HFFc6 (cell line): ENCODE measurements around the gene RHBG. TPM values are rescaled to one million over a fixed set of nuclear protein-coding genes. Genes with fewer than 3 reads are reported as not detected.

Source experiments
- DNase-seq: peaks from one replicate; pipeline ENCODE4 v3.0.0-alpha.2; 2018
- H3K27ac Mint-ChIP-seq: 2 replicates; pipeline ENCODE4 v1.8.0; 2020; ENCODE audit warnings: mild to moderate bottlenecking, mixed read lengths
- H3K27me3 Mint-ChIP-seq: 2 replicates; pipeline ENCODE4 v1.8.0; 2021; ENCODE audit warnings: mild to moderate bottlenecking, moderate library complexity, mixed read lengths; ENCODE audit not compliant: insufficient read depth
- H3K36me3 Mint-ChIP-seq: 2 replicates; pipeline ENCODE4 v1.8.0; 2021; ENCODE audit warnings: low read depth, mixed read lengths
- H3K4me1 Mint-ChIP-seq: 2 replicates; pipeline ENCODE4 v1.8.0; 2020; ENCODE audit warnings: low read depth, mixed read lengths
- H3K4me3 Mint-ChIP-seq: 2 replicates; pipeline ENCODE4 v1.8.0; 2020; ENCODE audit warnings: mild to moderate bottlenecking, moderate library complexity, mixed read lengths
- H3K9me3 Mint-ChIP-seq: 2 replicates; pipeline ENCODE4 v1.8.0; 2020; ENCODE audit warnings: mild to moderate bottlenecking, mixed read lengths
- total RNA-seq, 6 experiments: library from RNA; stranded (reverse); fragmentation: NEBNext Ultra II Directional; extraction: Animal tissue kit (Norgen Biotek cat#: 25700); gene quantifications; 2 replicates in 1 of 6; 3 replicates in 5 of 6; pipeline ENCODE4 v1.2.3, GENCODE V29; 2021
- TF ChIP-seq, protein P1 (sequence below): fragments of 200-600 bp; sonication (generic); IDR thresholded peaks from 2 replicates; pipeline ENCODE4 v1.5.0; 2021; ENCODE audit warnings: antibody characterized with exemption, mild to moderate bottlenecking

RHBG gene
- total RNA-seq, 6 experiments from 2014 or later: not detected

DNA sequence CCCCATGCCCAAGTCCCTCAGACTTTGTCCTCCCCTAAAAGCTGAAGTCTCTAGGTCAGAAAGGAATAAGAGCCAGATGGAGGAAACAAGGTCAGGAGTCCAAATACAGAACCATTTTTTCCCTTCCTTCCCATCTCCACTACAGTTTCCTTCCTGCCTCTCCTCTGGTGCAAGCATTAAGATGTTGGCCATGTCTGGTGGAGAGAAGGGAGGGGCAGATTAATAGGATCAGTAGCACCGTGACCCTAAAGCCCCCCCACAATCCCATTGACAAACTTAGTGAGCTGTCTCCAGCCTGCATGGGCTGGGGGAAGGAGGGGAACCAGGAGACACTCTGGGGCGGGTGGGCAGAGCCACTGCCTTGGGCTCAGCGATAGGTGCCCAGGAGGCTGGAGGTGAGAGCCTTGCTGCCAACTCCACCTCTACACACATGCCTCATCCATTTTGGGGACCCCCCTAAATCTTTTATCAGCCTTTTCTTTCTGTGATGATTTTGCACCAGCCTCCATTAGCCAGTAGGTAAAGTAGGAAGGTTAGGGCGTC is 59.8 kb downstream of the RHBG start:
- Mint-ChIP-seq H3K4me3 (no peak overlapping the region), H3K27ac (no peak overlapping the region), H3K27me3 (peaks cover 77% of the 10 kb centered on the region), H3K4me1 (no peaks in the 10 kb centered on the region), H3K36me3 (no peaks in the 10 kb centered on the region), H3K9me3 (no peaks in the 10 kb centered on the region)
- TF ChIP-seq, protein P1, sequence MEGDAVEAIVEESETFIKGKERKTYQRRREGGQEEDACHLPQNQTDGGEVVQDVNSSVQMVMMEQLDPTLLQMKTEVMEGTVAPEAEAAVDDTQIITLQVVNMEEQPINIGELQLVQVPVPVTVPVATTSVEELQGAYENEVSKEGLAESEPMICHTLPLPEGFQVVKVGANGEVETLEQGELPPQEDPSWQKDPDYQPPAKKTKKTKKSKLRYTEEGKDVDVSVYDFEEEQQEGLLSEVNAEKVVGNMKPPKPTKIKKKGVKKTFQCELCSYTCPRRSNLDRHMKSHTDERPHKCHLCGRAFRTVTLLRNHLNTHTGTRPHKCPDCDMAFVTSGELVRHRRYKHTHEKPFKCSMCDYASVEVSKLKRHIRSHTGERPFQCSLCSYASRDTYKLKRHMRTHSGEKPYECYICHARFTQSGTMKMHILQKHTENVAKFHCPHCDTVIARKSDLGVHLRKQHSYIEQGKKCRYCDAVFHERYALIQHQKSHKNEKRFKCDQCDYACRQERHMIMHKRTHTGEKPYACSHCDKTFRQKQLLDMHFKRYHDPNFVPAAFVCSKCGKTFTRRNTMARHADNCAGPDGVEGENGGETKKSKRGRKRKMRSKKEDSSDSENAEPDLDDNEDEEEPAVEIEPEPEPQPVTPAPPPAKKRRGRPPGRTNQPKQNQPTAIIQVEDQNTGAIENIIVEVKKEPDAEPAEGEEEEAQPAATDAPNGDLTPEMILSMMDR: no peak
- DNase-seq: no peak

DNA sequence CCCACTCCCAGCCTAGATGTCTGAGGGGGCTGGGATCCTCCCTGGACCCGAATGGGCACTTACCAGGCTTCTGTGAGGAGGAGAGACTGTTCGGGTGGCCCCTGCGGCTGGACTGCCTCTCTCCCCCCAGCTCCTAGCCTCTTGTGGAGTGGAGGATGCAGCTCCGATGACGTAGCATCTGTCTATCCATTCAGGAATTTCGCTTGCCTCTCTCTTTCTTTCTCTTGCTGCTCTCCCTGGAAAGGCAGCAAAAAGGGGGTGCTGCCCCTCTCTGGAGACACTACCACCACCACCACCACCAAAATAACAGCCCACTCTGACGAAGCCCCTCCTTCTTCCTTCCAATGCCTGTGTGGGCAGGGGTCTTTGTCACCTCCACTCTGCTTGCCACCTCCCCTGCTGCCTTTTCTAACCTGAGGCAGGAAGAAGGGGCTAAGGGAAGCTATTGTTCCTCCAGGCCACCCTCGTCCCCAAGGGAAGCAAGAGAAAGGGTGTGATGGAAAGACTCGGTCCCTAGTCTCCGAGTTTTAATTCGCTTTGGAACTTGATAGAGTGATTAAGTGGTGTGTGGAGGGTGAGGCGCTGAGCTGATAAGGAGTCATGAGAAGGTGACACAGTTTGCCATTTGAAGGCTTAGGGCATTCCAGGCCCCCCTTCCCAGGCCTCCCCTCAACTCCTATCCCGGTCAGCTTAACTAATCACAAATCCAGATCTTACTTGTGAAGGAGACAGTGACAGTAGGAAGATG is 60.5 kb downstream of the RHBG start:
- Mint-ChIP-seq H3K36me3 (no peaks in the 10 kb centered on the region), H3K4me1 (no peaks in the 10 kb centered on the region), H3K27ac (no peak overlapping the region), H3K9me3 (no peaks in the 10 kb centered on the region), H3K4me3 (no peak overlapping the region), H3K27me3 (peaks cover 76% of the 10 kb centered on the region)
- TF ChIP-seq, protein P1: no peak
- DNase-seq: no peak

DNA sequence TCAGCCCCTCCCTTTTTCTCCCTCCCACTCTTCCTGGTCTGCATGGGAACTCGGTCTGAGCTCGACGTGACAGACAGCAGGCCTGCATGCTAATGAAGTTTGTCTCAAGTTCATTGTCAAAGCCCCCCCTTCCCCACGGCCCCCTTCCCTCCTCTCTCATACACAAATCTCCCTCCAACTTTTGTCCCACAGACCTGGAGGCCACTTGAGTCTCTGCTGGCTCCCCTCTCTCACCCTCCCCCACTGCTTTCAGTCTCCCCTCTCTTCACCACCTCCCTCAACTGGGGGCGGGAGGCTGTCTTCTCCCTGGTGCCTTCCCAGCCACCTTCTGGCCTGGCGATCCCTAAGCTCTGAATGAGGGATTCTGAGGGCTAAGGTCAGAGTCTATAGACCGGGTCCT is 61.3 kb downstream of the RHBG start:
- DNase-seq: no peak
- Mint-ChIP-seq H3K27me3 (peaks cover 76% of the 10 kb centered on the region), H3K36me3 (0 out of 2 replicates have a peak, but pooled peaks cover 5% of the 10 kb centered on the region), H3K4me3 (no peak overlapping the region), H3K4me1 (peaks cover 5% of the 10 kb centered on the region; the same call in 1 of the 2 replicates), H3K27ac (no peak overlapping the region), H3K9me3 (peaks cover 4% of the 10 kb centered on the region; the same call in 1 of the 2 replicates)
- TF ChIP-seq, protein P1: no peak

DNA sequence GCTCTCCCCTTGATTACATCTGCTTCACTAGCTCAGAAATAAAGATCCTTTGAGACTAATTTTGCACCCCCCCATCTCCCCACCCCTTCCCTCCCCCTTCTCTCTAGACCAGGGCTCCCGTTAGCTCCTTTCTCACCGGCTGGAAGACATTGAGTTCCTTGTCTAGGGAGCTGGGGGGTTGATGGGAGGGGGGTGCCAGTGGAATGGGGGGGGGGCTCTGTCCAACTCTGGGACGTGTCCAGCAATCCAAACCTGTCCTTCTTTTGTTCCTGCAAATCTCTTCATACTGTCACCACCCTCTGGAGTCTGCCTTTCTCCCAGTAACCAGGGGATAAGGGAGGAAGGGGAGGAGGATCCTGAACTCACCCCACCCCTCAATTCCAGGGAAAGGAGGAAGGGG is 61.9 kb downstream of the RHBG start:
- 0 out of 2 replicates have a peak, but pooled peaks cover 5% of the 10 kb centered on the region for H3K36me3 Mint-ChIP-seq
- TF ChIP-seq, protein P1: no peak
- H3K27me3 Mint-ChIP-seq: peaks cover 77% of the 10 kb centered on the region
- peaks cover 6% of the 10 kb centered on the region; the same call in 1 of the 2 replicates for H3K4me1 Mint-ChIP-seq
- DNase-seq: no peak
- no peak overlapping the region for H3K27ac Mint-ChIP-seq
- H3K4me3 Mint-ChIP-seq: no peak overlapping the region
- H3K9me3 Mint-ChIP-seq: peaks cover 4% of the 10 kb centered on the region

DNA sequence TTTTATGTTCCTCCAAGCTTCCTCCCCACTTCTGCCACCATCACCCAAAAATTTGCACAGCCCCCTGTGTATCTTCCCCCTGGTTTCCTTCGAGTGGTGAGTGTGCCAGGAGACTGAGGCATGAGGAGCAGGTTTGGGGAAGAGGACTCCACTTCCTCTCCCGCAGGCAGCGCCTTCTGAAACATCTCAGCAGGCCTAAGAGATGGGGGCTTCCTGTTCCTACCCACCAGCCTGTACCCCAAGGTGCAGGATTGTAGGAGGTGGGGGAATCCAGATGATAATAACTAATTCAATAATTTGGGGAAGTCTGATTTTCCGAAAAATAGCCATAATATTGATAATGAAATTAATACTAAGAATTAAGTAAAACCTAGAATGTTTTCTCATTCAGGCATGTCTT is 62.4 kb downstream of the RHBG start:
- Mint-ChIP-seq H3K9me3 (peaks cover 4% of the 10 kb centered on the region), H3K36me3 (0 out of 2 replicates have a peak, but pooled peaks cover 5% of the 10 kb centered on the region), H3K4me1 (peaks cover 6% of the 10 kb centered on the region; the same call in 1 of the 2 replicates), H3K27ac (no peak overlapping the region), H3K4me3 (no peak overlapping the region), H3K27me3 (peaks cover 73% of the 10 kb centered on the region)
- no peak for DNase-seq
- TF ChIP-seq, protein P1: no peak
